GM12873 (cell line): ENCODE data around the gene CLASP1.

Experiments
- CTCF ChIP-seq: IDR thresholded peaks from 2 replicates; pipeline ENCODE4 v1.5.1; 2012; ENCODE audit warnings: low read depth, mild to moderate bottlenecking, moderate library complexity, low read length, control low read depth; ENCODE audit not compliant: insufficient read depth; ENCODE audit errors: missing control alignments

Gene CLASP1

GRCh38 chr2:121643877-121644276, 5.4 kb downstream of the CLASP1 start:
- no peak for TF ChIP-seq CTCF

- no peak for TF ChIP-seq CTCF
Observed at GRCh38 chr2:121640380-121641316, 8.6 kb downstream of the CLASP1 start.

GRCh38 chr2:121638333-121638732, 10.9 kb downstream of the CLASP1 start:
- no peak for TF ChIP-seq CTCF

DNA sequence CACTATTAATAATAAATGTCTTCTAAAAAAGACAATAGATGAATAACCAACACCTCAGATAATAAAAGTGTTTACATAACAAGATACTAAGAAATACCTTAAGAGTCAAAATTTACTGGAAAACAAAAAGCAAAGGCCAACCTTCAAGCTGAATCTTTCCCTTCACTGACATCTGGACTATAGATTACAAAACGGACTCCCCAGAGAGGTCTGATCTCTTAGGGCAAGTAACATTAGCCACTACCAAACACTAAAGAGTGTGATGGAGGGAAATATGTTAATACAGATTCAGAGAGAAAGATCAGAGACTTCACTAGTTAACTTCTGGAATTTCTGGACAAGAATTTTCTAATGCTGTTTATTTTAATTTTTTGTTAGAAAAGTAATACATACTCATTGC, 13.9 kb downstream of the CLASP1 start:
- TF ChIP-seq CTCF, result no peak

DNA sequence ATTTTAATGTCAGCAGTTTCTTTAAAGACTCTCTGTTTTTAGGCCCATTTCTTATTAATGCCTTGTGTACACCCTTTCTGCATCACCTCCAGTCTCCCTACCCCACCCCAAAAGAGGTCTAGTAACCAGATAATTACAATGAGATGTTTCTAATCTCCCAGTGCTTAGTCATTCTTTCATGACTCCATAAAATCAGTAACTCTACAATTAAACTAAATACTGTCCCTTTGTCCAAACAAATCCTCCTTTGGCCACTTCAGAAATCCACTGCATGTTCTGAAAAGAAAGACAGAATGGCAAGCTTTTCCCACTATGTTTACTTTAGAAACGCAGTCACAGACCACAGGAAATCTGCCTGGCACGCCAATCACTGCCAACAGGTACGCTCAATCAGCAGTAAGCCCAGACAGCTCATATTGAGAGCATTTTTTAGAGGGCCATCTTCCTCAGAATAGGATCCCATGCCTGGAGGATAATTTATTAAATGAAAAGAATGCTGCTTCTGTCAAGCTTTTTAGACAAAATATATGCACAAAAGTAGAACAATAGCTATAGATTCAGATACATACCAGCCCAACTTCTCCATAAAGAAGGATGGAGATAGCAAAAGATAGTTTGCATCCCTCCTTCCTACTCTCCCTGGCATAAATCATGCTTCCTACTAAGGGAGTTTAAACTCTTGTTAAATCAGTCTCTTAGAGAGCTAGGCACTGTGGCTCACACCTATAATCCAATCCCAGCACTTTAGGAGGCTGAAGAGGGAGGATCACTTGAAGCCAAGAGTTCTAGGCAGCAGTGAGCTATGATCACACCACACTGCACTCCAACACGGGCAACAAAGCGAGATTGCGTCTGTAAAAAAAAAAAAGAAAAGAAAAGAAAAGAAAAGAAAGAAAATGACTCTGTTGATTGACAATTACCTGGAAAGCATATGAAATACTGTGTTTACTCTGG, 14.6 kb downstream of the CLASP1 start:
- no peak for TF ChIP-seq CTCF

DNA sequence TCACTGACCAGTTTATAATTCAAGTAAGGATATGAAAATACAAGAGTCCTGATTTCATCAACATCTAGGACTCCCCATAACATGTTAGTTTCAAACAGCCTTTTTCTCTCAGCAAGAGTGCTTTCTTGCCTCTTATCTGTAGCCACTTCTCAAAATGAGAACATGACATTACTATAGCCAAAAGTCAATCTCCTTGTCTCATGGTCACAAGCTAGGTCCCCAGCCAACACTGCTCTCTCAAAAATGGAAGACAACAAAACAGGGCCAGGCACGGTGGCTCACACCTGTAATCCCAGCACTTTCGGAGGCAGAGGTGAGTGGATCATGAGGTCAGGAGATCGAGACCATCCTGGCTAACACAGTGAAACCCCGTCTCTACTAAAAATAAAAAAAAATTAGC, 15.8 kb downstream of the CLASP1 start:
- no peak for TF ChIP-seq CTCF

- no peak for TF ChIP-seq CTCF
Observed at GRCh38 chr2:121627525-121628050, 21.7 kb downstream of the CLASP1 start.
